Loucy (cell line): ENCODE data around the gene PIEZO1.

Experiments
- CTCF ChIP-seq: fragments of 200-600 bp; sonication (generic); conservative IDR thresholded peaks from 2 replicates; pipeline ENCODE4 v1.5.1; 2014; ENCODE audit warnings: mild to moderate bottlenecking, antibody characterized with exemption, low read length
- EZH2phosphoT487 ChIP-seq: fragments of 200-600 bp; IDR thresholded peaks from 2 replicates; pipeline ENCODE4 v1.6.1; 2018; ENCODE audit warnings: antibody characterized with exemption, mild to moderate bottlenecking, moderate library complexity, borderline replicate concordance

- TF ChIP-seq CTCF (no peak), EZH2phosphoT487 (no peak)
These were observed 44.9 kb downstream of the PIEZO1 start for GRCh38 chr16:88739977-88740726.
